Keratinocyte (primary cell): Measurements from ENCODE around the gene QPCT. TPM values are rescaled to one million over a fixed set of nuclear protein-coding genes. Genes with fewer than 3 reads are reported as not detected.
A peak's percentile ranks its signal among the peaks of the same experiment; 100 is the strongest.

Source experiments
- DNase-seq: peaks from one replicate; pipeline ENCODE4 v3.0.0-alpha.2; 2011; ENCODE audit warnings: low read depth, missing footprints, low spot score
- FAIRE-seq: peaks from 2 replicates; lab custom pipeline; 2011; peaks lifted over from hg19 to GRCh38; lab: Jason Lieb, UNC
- H2AFZ ChIP-seq: 2 replicates; pipeline ENCODE4 v1.6.0; 2012; ENCODE audit warnings: low read length, control low read depth, inconsistent platforms; ENCODE audit not compliant: control insufficient read depth
- H3K27ac ChIP-seq: 2 replicates; pipeline ENCODE4 v1.5.1; 2011; ENCODE audit warnings: low read length; ENCODE audit not compliant: control insufficient read depth, insufficient read depth
- H3K27me3 ChIP-seq: 3 replicates; pipeline ENCODE4 v1.6.0; 2011; ENCODE audit warnings: low read length; ENCODE audit not compliant: control insufficient read depth, insufficient read depth; ENCODE audit errors: extremely low read depth
- H3K36me3 ChIP-seq, 2 experiments: 2 replicates in 1 of 2; 3 replicates in 1 of 2; pipeline ENCODE4 v1.5.1; 2011; ENCODE audit warnings: low read length in 2 of 2, mild to moderate bottlenecking in 1 of 2; ENCODE audit not compliant: control insufficient read depth in 2 of 2, insufficient read depth in 2 of 2; ENCODE audit errors: extremely low read depth in 1 of 2
- H3K4me1 ChIP-seq: 3 replicates; pipeline ENCODE4 v1.5.1; 2011; ENCODE audit warnings: low read length; ENCODE audit not compliant: control insufficient read depth, insufficient read depth; ENCODE audit errors: extremely low read depth
- H3K4me2 ChIP-seq: 3 replicates; pipeline ENCODE4 v1.6.0; 2011; ENCODE audit warnings: low read depth, low read length; ENCODE audit not compliant: control insufficient read depth, insufficient read depth; ENCODE audit errors: extremely low read depth
- H3K4me3 ChIP-seq, 3 experiments: fragments of 200-600 bp in 1 of 3; sonication (generic) in 1 of 3; 2 replicates in 2 of 3; 3 replicates in 1 of 3; pipeline ENCODE4 v1.5.1; 2011 to 2016; ENCODE audit warnings: low read length in 3 of 3, mild to moderate bottlenecking in 3 of 3, control low read depth in 2 of 3, inconsistent platforms in 1 of 3, low read depth in 1 of 3, mixed read lengths in 1 of 3, mixed run types in 1 of 3, moderate library complexity in 1 of 3; ENCODE audit not compliant: control insufficient read depth in 2 of 3, insufficient read depth in 2 of 3; ENCODE audit errors: extremely low read depth in 1 of 3
- H3K79me2 ChIP-seq: 2 replicates; pipeline ENCODE4 v1.6.0; 2012; ENCODE audit warnings: low read length; ENCODE audit not compliant: control insufficient read depth, insufficient read depth
- H3K9ac ChIP-seq: 3 replicates; pipeline ENCODE4 v1.6.0; 2011; ENCODE audit warnings: low read length; ENCODE audit not compliant: control insufficient read depth, insufficient read depth; ENCODE audit errors: extremely low read depth
- H3K9me1 ChIP-seq: 3 replicates; pipeline ENCODE4 v1.6.0; 2011; ENCODE audit warnings: low read length; ENCODE audit not compliant: control insufficient read depth, insufficient read depth; ENCODE audit errors: extremely low read depth
- H3K9me3 ChIP-seq: 2 replicates; pipeline ENCODE4 v1.5.1; 2012; ENCODE audit warnings: low read depth, low read length; ENCODE audit not compliant: control insufficient read depth
- H4K20me1 ChIP-seq: 3 replicates; pipeline ENCODE4 v1.6.0; 2011; ENCODE audit warnings: low read length; ENCODE audit not compliant: control insufficient read depth, insufficient read depth; ENCODE audit errors: extremely low read depth
- EZH2 ChIP-seq: IDR thresholded peaks from one replicate; pipeline ENCODE4 v1.6.1; 2012; ENCODE audit warnings: inconsistent platforms, mild to moderate bottlenecking, low read length, moderate library complexity
- dilution Hi-C: fragments of 300-500 bp; cut with MboI; formaldehyde crosslinking; loops from one replicate; pipeline ENCODE4 v1.7.0; 2020; ENCODE audit warnings: low sequenced_read_pairs; ENCODE audit not compliant: extremely low pct_ligation_motif_present
- polyA plus RNA-seq, 5 experiments: library from polyadenylated mRNA; depleted of rRNA in 3 of 5; stranded (reverse) in 3 of 5; stranded (forward) in 1 of 5; unstranded in 1 of 5; fragments of >200 nt; gene quantifications; 1 replicate in 1 of 5; 2 replicates in 3 of 5; 3 replicates in 1 of 5; pipeline versions ENCODE4 v1.2.1 to v1.2.3, GENCODE V29; 2011 to 2012; ENCODE audit warnings: missing spikeins in 2 of 5, low read depth in 1 of 5, low replicate concordance in 1 of 5
- TF ChIP-seq, protein P1 (sequence below), 3 experiments: IDR thresholded peaks in 1 of 3; conservative IDR thresholded peaks in 1 of 3; optimal IDR thresholded peaks in 1 of 3; 2 replicates in 2 of 3; 3 replicates in 1 of 3; pipeline versions ENCODE3 to v1.5.1; 2011; ENCODE audit warnings: low read length in 3 of 3, mild to moderate bottlenecking in 3 of 3, moderate library complexity in 2 of 3, control low read depth in 1 of 3, inconsistent platforms in 1 of 3; ENCODE audit not compliant: insufficient read depth in 2 of 3; ENCODE audit errors: extremely low read depth in 1 of 3

The QPCT gene
- polyA plus RNA-seq, 1 donor (not counting 4 experiments of a cell fraction or from before 2014, with no cell fraction given): 11.6 TPM

DNA sequence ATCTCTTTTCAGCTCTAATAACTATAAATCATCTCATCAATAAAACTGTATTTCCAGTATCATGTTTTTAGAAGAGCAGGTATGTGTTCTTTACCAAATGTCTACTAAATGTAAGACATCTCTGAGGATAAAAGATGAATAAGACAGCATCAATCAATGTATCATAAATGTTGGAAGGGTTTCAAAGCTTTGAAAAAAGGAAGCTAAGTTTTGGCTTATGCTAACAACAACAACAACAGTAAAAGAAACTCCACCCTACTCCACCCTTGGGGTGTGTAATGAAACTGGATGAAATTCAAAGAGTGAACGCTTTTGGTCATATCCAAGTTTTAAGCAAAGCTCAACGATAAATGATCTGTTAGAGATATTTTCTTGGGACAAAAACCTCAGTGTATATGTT is 36.9 kb upstream of the QPCT start:
- Histone ChIP-seq H3K9me3 (no peaks in the 10 kb centered on the region), H3K79me2 (peaks cover 69% of the 10 kb centered on the region), H2AFZ (no peak overlapping the region), H3K9ac (no peak overlapping the region), H4K20me1 (no peaks in the 10 kb centered on the region), H3K4me2 (peak overlapping the region; percentile 54), H3K4me3 (no peak overlapping the region), H3K36me3 (peaks cover 0 to 8% of the 10 kb centered on the region in 2 experiments), H3K27ac (peak overlapping the region; percentile 57), H3K4me1 (peaks cover 29% of the 10 kb centered on the region), H3K9me1 (no peaks in the 10 kb centered on the region), H3K27me3 (no peaks in the 10 kb centered on the region)
- no peak for FAIRE-seq
- TF ChIP-seq EZH2: no peak
- TF ChIP-seq, protein P1, sequence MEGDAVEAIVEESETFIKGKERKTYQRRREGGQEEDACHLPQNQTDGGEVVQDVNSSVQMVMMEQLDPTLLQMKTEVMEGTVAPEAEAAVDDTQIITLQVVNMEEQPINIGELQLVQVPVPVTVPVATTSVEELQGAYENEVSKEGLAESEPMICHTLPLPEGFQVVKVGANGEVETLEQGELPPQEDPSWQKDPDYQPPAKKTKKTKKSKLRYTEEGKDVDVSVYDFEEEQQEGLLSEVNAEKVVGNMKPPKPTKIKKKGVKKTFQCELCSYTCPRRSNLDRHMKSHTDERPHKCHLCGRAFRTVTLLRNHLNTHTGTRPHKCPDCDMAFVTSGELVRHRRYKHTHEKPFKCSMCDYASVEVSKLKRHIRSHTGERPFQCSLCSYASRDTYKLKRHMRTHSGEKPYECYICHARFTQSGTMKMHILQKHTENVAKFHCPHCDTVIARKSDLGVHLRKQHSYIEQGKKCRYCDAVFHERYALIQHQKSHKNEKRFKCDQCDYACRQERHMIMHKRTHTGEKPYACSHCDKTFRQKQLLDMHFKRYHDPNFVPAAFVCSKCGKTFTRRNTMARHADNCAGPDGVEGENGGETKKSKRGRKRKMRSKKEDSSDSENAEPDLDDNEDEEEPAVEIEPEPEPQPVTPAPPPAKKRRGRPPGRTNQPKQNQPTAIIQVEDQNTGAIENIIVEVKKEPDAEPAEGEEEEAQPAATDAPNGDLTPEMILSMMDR (optimal IDR thresholded peaks at IDR 0.05 in 1 of 3, IDR thresholded peaks at IDR 0.05 in 1 of 3, conservative IDR thresholded peaks at IDR 0.05 in 1 of 3; ENCODE audit: extremely low read depth in 1 of 3, insufficient read depth in 2 of 3, low read length in 3 of 3): no peak
- no peak for DNase-seq
- dilution Hi-C loops: no loop called here

DNA sequence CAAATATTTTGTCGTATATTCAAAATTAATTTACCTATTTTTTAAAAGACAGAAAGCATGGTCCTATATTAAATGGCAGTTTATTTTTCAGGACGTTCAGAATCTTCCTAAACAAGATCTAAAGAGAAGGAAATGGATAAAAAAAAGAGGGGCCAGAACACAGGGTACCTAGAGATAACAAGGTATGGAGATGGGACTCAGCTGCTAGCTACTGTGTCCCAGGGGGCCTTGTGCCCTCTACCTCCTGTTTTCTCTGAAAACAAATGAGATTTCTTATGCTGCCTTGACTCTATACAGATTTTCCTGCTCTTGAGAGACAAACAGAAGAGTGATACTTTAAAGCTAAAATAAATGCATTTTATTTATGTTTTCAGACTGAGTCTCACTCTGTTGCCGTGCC is 29.1 kb upstream of the QPCT start:
- H3K27me3 ChIP-seq: no peaks in the 10 kb centered on the region
- TF ChIP-seq, protein P1 (optimal IDR thresholded peaks at IDR 0.05 in 1 of 3, IDR thresholded peaks at IDR 0.05 in 1 of 3, conservative IDR thresholded peaks at IDR 0.05 in 1 of 3; ENCODE audit: extremely low read depth in 1 of 3, insufficient read depth in 2 of 3, low read length in 3 of 3): no peak
- TF ChIP-seq EZH2: no peak
- H3K36me3 ChIP-seq: peaks cover 2 to 6% of the 10 kb centered on the region in 2 experiments
- H3K4me1 ChIP-seq: peaks cover 22% of the 10 kb centered on the region
- peaks cover 75% of the 10 kb centered on the region for H3K79me2 ChIP-seq
- no peak overlapping the region for H3K4me3 ChIP-seq
- no peak overlapping the region for H2AFZ ChIP-seq
- H4K20me1 ChIP-seq: no peaks in the 10 kb centered on the region
- FAIRE-seq (no peak), DNase-seq (no peak)
- H3K9ac ChIP-seq: no peak overlapping the region
- dilution Hi-C loops: no loop called here
- no peaks in the 10 kb centered on the region for H3K9me1 ChIP-seq
- H3K4me2 ChIP-seq: no peak overlapping the region
- no peak overlapping the region for H3K27ac ChIP-seq
- H3K9me3 ChIP-seq: no peaks in the 10 kb centered on the region
